ENCODE measurements around the gene CDK10.
A peak's percentile ranks its signal among the peaks of the same experiment; 100 is the strongest.
"Not testable (repeated sequence)": the region's sequence is repeated elsewhere in the genome, so short reads cannot be mapped to it uniquely, and the experiment has no call there.

The CDK10 gene

GRCh38 chr16:89660146-89660545 lies 26.3 kb upstream of the CDK10 start:
- Histone ChIP-seq H2AFZ (ENCODE audit: low read length) (no peak overlapping the region), H3K4me3 (ENCODE audit: low read length, poor library complexity, severe bottlenecking) (no peak overlapping the region), H3K4me1 (ENCODE audit: insufficient read depth, low read length, poor library complexity, severe bottlenecking) (peaks cover 4% of the 10 kb centered on the region), H3K9me3 (ENCODE audit: insufficient read depth, low read depth, low read length) (no peaks in the 10 kb centered on the region), H3K27me3 (ENCODE audit: insufficient read depth, low read length, poor library complexity, severe bottlenecking) (no peaks in the 10 kb centered on the region), H3K9ac (ENCODE audit: low read depth, low read length, poor library complexity, severe bottlenecking) (no peak overlapping the region), H3F3A (ENCODE audit: low read depth) (no peaks in the 10 kb centered on the region), H3K36me3 (ENCODE audit: insufficient read depth, low read length) (no peaks in the 10 kb centered on the region), H3K4me2 (ENCODE audit: low read depth, low read length, poor library complexity, severe bottlenecking) (peak overlapping the region; percentile 24), H3K79me2 (ENCODE audit: insufficient read depth, low read length) (peaks cover 28% of the 10 kb centered on the region), H4K20me1 (ENCODE audit: insufficient read depth, low read length, poor library complexity, severe bottlenecking) (peaks cover 7% of the 10 kb centered on the region), H3K9me2 (replicated peaks; ENCODE audit: low read depth, low read length) (no peaks in the 10 kb centered on the region)
- no peak for TF ChIP-seq EZH2phosphoT487 (IDR thresholded peaks at IDR 0.05; ENCODE audit: borderline replicate concordance)
- TF ChIP-seq, protein P1, sequence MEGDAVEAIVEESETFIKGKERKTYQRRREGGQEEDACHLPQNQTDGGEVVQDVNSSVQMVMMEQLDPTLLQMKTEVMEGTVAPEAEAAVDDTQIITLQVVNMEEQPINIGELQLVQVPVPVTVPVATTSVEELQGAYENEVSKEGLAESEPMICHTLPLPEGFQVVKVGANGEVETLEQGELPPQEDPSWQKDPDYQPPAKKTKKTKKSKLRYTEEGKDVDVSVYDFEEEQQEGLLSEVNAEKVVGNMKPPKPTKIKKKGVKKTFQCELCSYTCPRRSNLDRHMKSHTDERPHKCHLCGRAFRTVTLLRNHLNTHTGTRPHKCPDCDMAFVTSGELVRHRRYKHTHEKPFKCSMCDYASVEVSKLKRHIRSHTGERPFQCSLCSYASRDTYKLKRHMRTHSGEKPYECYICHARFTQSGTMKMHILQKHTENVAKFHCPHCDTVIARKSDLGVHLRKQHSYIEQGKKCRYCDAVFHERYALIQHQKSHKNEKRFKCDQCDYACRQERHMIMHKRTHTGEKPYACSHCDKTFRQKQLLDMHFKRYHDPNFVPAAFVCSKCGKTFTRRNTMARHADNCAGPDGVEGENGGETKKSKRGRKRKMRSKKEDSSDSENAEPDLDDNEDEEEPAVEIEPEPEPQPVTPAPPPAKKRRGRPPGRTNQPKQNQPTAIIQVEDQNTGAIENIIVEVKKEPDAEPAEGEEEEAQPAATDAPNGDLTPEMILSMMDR (conservative IDR thresholded peaks at IDR 0.05; ENCODE audit: low read length): no peak

DNA sequence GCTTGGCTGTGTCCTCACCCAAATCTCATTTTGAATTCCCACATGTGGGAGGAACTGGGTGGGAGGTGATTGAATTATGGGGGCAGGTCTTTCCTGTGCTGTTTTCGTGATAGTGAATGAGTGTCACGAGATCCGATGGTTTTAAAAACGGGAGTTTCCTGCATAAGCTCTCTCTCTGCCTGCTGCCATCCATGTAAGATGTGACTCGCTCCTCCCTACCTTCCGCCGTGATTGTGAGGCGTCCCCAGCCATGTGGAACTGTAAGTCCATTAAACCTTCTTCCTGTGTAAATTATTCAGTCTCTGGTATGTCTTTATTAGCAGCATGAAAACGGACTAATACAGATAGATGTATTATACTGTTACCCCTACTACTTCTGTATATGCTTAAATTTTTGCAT lies 25.3 kb upstream of the CDK10 start:
- Histone ChIP-seq H3K79me2 (ENCODE audit: insufficient read depth, low read length) (peaks cover 26% of the 10 kb centered on the region), H3K9me3 (ENCODE audit: insufficient read depth, low read depth, low read length) (no peaks in the 10 kb centered on the region), H4K20me1 (ENCODE audit: insufficient read depth, low read length, poor library complexity, severe bottlenecking) (peaks cover 7% of the 10 kb centered on the region), H3K9ac (ENCODE audit: low read depth, low read length, poor library complexity, severe bottlenecking) (no peak overlapping the region), H3K9me2 (replicated peaks; ENCODE audit: low read depth, low read length) (no peaks in the 10 kb centered on the region), H3F3A (ENCODE audit: low read depth) (no peaks in the 10 kb centered on the region), H3K4me3 (ENCODE audit: low read length, poor library complexity, severe bottlenecking) (no peak overlapping the region), H3K27me3 (ENCODE audit: insufficient read depth, low read length, poor library complexity, severe bottlenecking) (no peaks in the 10 kb centered on the region), H3K4me1 (ENCODE audit: insufficient read depth, low read length, poor library complexity, severe bottlenecking) (peaks cover 4% of the 10 kb centered on the region), H3K36me3 (ENCODE audit: insufficient read depth, low read length) (no peaks in the 10 kb centered on the region), H3K4me2 (ENCODE audit: low read depth, low read length, poor library complexity, severe bottlenecking) (no peak overlapping the region), H2AFZ (ENCODE audit: low read length) (no peak overlapping the region)
- TF ChIP-seq, protein P1 (conservative IDR thresholded peaks at IDR 0.05; ENCODE audit: low read length): no peak
- TF ChIP-seq EZH2phosphoT487 (IDR thresholded peaks at IDR 0.05; ENCODE audit: borderline replicate concordance): no peak

DNA sequence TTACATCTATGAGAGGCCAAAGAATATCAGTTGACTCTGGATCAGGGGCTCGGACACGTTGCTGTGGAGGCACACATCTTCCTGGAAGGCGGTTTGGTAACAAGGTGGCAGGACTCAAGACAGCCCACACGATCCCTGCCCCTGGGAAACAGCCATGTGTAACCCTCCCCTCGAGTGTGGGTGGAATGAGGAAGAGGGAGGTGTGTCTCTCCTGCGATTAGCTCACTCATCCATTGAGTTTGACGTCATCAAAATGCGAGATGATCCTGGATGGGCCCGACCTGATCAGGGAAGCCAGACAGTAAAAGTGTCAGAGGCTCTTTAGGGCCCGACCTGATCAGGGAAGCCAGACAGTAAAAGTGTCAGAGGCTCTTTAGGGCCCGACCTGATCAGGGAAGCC lies 22.3 kb upstream of the CDK10 start:
- not testable (repeated sequence) for H3K4me2 ChIP-seq (ENCODE audit: low read depth, low read length, poor library complexity, severe bottlenecking); H3K9me3 ChIP-seq (ENCODE audit: insufficient read depth, low read depth, low read length); H2AFZ ChIP-seq (ENCODE audit: low read length); H3K36me3 ChIP-seq (ENCODE audit: insufficient read depth, low read length); H3K4me3 ChIP-seq (ENCODE audit: low read length, poor library complexity, severe bottlenecking); H3K9ac ChIP-seq (ENCODE audit: low read depth, low read length, poor library complexity, severe bottlenecking); H3K27me3 ChIP-seq (ENCODE audit: insufficient read depth, low read length, poor library complexity, severe bottlenecking); H4K20me1 ChIP-seq (ENCODE audit: insufficient read depth, low read length, poor library complexity, severe bottlenecking); H3K79me2 ChIP-seq (ENCODE audit: insufficient read depth, low read length); H3K9me2 ChIP-seq (replicated peaks; ENCODE audit: low read depth, low read length); H3K4me1 ChIP-seq (ENCODE audit: insufficient read depth, low read length, poor library complexity, severe bottlenecking); H3F3A ChIP-seq (ENCODE audit: low read depth)

GRCh38 chr16:89667000-89667399 lies 19.5 kb upstream of the CDK10 start:
- not testable (repeated sequence) for H3K4me2 ChIP-seq (ENCODE audit: low read depth, low read length, poor library complexity, severe bottlenecking); H3K9me3 ChIP-seq (ENCODE audit: insufficient read depth, low read depth, low read length); H3K4me3 ChIP-seq (ENCODE audit: low read length, poor library complexity, severe bottlenecking); H3K36me3 ChIP-seq (ENCODE audit: insufficient read depth, low read length); H4K20me1 ChIP-seq (ENCODE audit: insufficient read depth, low read length, poor library complexity, severe bottlenecking); H2AFZ ChIP-seq (ENCODE audit: low read length); H3K79me2 ChIP-seq (ENCODE audit: insufficient read depth, low read length); H3K9ac ChIP-seq (ENCODE audit: low read depth, low read length, poor library complexity, severe bottlenecking); H3K9me2 ChIP-seq (replicated peaks; ENCODE audit: low read depth, low read length); H3F3A ChIP-seq (ENCODE audit: low read depth); H3K27me3 ChIP-seq (ENCODE audit: insufficient read depth, low read length, poor library complexity, severe bottlenecking)
- H3K4me1 ChIP-seq (ENCODE audit: insufficient read depth, low read length, poor library complexity, severe bottlenecking): peaks cover 18% of the 10 kb centered on the region
- TF ChIP-seq, protein P1 (conservative IDR thresholded peaks at IDR 0.05; ENCODE audit: low read length): 0 out of 2 replicates have a peak, but pooled peaks have one; percentile 16
